Effector CD8-positive, alpha-beta T cell (primary cell): ENCODE data around the gene ELK4.

Experiments
- DNase-seq: peaks from one replicate; lab custom pipeline; 2025; lab: John Stamatoyannopoulos, UW

The ELK4 gene

GRCh38 chr1:205563927-205564441, 67.8 kb downstream of the ELK4 start:
- no peak for DNase-seq

- DNase-seq, result no peak
Observed at GRCh38 chr1:205561501-205562203, 70.2 kb downstream of the ELK4 start.
